Stromal cell of bone marrow (primary cell): ENCODE measurements around the gene MGAT3.

Source experiments
- DNase-seq: peaks from one replicate; pipeline ENCODE4 v3.0.0-alpha.2; 2012; ENCODE audit warnings: low read depth

MGAT3 gene

DNA sequence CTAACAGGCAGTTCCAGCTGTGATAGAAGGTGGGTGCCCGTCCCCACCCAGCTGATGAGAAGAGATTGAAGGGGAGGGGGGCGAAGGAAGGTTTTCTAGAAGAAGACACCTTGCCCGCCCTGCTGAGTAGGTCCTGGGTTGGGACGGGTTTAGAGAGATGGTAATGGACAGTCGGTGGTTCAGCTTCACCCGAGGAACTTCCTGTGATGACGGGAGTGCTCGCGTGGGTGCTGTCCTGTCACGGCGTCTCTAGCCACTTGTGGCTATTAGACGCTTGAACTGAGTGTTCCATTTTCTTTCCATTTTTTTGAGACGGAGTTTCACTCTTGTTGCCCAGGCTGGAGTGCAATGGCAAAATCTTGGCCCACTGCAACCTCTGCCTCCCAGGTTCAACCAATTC, 27.6 kb upstream of the MGAT3 start:
- no peak for DNase-seq

DNA sequence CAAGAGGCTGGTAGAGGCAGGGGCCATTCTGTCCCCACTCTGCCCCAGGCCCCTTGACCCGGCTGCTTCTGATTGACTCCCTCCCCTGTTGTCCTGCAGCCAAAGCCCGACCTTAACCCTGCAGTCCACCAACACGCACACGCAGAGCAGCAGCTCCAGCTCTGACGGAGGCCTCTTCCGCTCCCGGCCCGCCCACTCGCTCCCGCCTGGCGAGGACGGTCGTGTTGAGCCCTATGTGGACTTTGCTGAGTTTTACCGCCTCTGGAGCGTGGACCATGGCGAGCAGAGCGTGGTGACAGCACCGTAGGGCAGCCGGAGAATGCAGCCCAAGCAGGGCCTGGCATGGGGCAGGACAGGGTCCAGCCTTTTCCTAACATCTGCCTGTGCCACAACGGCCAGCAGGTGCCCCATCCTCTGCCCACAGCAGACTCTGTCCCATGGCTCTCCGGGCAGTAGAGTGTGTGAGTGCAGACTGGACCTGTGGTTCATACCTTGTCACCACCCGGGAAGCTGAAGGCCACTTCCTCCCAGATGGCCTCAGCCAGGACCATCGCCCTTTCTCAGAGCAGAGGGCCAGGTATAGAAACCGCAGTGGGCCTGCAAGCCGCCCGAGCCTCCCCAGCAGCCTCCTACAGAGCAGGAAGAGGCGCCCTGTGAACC, 26.8 kb upstream of the MGAT3 start:
- DNase-seq, result no peak

DNA sequence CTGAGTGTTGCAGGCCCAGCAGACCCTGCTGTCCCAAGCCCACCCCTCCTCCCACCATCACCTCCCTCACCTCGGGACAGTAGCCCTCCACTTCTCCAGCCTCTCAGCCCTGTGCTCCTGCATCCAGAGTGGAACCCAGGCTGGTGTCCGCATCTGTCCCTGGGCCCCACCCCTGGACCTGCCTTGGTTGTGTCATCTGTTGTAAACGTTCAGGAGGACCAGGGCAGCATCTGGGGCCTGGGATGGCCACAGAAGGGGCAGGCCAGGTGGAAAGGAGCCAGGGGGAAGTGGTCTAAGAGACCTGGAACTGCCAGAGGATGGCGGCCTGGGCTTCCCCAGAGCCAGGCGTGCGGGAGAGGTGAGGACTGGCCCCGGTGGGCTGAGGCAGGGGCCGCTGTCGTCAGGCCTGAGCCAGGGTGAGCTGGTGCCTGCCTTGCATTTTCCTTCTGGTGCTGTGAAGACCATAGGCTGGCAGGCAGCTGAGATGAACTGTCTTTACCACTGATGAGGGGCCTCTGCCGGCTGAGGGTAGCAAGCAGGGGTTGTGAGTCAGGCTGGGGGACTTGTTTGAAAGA, 26.1 kb upstream of the MGAT3 start:
- no peak for DNase-seq

DNA sequence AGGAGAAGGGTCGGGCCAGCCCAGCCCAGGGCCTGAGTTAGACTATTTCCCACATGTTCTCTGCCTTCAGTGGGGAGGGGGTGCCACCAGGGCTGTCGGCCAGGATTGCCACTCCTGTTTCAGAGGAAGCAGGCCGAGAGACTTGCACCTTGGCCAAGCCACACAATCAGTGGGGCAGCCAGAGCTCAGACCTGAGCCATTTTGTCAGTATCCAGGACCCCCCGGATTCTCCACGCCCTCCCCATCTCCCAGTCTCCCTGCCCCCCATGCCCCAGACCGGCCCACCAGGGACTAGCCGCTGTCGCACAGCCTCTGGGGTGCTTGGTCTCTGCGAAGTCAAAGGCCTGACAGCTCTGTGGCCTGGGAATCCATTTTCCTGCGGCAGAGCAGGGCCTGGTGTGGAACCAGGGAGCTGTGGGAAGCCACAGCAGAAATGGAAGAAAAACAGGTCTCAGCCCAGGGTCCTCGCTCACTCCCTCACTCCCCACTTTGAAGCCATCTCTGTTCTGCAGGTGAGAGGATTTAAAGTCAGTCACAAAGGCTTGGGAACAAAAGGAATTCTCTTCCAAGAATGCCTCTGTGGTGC, 25.5 kb upstream of the MGAT3 start:
- no peak for DNase-seq

DNA sequence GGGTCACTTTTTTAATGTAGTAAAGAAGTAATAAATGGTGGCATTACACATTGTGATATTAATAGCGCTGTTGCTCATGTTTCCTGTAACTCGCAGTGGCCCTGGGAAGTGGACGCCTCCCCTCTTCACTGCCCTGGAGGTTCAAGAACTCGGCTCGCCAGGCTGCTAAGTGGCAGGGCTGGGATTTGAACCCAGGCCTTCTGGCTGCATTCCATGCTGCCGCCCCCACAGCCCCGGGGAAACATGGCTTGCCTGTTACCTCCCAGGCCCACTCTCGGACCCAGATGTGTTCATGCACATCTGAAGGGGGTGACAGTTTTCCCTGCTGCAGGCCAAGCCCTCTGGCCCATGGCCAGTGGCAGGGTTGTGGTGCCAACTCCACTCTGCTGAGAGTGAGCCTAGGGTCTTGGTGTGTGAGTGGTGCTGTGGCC, 25.0 kb upstream of the MGAT3 start:
- peak; percentile 37 for DNase-seq

DNA sequence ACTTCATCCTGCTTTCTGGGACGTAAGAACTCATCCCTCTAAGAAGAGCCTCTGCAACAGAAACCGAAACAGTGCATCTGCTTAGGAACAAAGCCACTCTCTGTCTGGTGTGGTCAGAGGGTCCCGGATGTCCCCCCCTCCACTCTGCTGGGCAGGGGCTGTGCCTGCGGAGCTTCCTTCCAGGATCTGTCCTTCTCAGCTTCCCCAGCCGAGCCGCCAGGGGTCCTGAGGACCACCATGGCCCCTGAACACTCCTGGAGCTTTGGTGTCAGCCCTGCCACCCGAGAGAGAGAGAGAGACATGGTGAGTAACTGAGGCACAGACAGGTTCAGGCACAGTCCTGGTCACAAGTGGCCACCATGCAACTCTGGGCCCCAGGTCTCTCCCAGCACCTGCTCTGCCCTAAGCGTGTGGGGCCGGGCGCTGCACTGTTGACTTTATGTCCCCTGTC, 24.4 kb upstream of the MGAT3 start:
- DNase-seq, result no peak

DNA sequence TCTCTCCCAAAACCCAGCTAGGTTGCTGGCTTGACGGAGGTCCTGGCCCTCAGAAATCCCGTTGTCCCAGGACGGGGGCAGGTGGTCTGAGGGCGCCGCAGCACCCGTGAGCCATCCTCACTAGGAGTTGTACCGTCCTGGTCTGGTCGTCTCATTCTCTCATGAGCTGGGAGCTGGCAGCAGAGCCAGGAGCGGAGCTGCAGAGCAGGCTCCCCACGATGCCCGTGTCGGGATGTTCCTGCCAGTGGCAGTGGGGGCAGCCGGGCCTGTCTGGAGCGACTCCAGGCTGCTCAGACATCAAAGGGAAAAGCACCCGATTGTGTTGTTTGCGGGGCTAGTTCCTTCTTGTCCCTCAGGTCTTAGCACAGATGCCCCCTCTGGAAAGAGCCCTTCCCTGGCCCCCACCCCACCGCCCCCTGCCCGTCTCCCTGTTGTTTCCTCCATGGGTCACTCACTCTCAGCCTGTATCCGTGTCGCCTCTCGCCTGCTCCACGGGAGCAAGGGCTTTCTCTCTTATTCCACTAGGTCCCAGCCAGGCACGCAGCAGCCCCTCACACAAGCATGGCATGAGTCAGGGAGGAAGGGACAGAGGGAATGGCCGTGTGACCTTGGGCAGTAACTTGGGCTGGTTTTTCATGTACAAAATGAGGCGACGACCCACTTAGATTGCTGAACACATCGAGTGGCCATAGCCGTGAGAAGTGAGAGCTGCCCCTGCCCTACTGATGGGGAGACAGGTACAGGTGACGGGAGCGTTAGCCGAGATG, 23.2 kb upstream of the MGAT3 start:
- DNase-seq, result no peak

DNA sequence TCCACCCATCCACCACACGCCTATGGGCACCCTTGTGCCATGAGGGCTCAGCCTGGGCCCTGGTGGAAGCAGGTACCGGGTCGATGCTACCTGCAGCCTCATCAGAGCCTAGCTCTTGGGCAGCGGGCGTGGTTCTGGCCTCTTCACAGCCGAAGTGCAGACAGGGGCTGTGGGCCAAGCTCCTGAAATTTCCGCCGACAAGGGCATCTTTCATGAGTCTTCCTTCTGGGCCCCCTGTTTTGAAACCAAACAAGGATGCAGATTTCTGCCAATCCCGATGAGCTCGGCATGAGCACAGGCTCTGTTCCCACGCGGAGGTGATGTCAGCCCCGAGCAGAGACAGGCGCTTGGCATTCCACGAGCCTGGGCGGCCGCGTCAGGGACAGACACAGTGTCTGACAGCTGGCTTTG, 22.6 kb upstream of the MGAT3 start:
- no peak for DNase-seq

DNA sequence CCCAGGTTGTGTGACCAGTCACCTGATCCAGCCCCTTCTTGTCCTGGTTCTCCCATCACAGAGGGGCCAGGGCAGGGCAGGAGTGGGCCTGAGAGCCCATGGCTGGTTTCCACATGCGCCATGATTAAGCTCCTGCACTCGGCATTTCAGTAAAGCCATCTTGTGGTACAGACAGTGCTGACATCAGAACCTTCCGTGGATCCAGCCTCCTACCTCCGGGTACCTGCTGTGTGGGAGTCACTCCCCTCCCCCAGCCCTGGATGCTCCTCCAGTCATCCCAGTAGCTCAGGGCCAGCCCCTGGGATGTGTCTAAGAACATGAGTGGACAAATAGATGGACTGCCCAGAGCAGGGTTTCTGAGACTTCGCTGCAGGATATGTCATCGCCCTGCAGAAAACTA, 22.1 kb upstream of the MGAT3 start:
- no peak for DNase-seq

DNA sequence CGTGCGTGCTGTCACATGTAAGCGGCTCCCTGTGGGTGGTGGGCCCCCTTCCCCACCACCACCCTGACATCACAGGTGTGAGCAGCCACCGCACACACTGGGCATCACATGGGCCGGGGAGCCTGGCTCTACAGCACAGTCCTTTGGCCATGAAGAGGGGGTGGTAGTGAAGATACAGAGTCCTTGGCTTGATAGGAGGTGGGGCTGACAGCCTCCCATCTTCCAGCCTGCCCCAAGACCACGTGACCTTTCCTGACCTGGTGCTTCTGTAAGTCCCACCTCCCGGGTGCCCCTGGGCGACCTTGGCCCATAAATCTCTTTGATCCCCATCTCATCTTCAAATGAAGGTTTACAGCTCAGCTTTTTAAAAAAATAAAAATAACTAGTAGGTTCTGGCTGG, 21.2 kb upstream of the MGAT3 start:
- no peak for DNase-seq

DNA sequence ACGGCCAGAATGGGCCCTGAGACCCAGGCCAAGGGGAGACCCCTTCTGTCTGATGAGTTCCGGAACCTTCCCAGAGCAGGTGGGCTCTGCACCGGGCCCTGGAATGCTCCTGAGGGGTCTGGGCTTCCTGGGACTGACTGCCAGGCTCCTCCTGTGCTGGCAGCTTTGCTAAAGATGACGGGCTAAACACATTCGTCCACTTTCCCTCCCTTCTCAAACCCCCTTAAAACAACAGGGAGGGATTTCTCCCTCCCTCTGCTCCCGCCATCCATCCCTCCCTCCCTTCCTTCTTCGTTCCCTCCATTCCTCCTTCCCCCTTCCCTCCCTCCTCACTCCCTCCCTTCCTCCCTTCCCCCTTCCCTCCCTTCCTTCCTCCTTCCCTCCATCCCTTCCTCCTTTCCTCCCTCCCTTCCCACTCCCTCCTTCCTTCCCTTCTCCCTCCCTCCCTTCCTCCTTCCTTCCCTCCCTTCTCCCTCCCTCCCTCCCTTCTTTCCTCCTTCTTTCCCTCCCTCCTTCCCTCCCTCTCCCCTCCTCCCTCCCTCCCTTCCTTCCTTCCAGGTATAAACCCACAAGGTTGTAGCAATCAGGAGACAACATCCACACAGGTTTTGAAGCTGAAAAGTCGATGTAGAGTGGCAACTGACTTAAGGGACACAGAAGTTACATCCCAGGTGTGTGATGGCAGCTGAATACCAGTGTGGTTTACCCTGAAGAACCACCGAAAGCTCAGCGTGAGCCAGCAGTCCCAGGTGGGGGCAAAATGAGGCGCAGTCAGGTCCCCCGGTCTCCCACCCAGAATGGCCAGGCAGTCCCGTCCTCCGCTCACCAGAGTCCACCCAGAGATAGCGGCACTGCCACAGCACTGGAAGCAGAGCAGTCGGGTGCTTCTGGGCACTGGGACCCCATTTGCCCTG, 18.8 kb upstream of the MGAT3 start:
- no peak for DNase-seq

DNA sequence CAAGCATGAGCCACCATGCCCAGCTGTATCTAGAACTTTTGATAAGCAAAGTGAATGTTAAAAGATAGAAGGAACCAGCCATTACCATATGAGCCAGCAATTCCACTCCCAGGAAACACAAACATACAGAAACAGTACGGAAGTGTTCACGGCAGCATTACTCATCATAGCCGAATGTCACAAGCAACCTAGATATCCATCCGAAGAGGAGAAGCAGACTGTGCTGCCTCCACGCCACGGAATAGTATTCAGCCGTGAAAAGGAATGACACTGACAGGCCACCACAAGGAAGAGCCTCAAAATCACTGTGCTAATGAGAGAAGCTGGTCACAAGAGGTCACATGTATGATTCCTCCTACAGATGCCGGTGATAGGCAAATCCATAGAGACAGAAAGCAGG, 17.6 kb upstream of the MGAT3 start:
- DNase-seq, result peak; percentile 21

DNA sequence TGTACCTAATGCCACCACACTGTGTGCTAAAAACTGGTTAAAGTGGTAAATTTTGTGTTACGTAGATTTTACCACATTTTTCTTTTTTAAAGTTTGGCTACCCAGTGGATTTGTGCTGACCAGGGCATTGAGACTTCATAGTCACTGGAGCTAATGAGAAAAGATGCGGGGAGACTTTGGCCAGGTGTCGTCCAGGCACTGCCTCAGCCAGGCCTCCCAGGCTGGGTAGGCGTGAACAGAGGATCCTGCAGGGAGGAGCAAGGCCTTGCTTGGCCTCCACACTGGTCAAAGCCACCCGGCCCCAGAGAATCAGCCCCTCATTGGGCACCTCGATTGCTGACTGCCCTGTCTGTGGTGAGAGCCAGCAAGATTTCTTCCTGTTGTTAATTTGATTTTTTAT, 13.4 kb upstream of the MGAT3 start:
- no peak for DNase-seq

DNA sequence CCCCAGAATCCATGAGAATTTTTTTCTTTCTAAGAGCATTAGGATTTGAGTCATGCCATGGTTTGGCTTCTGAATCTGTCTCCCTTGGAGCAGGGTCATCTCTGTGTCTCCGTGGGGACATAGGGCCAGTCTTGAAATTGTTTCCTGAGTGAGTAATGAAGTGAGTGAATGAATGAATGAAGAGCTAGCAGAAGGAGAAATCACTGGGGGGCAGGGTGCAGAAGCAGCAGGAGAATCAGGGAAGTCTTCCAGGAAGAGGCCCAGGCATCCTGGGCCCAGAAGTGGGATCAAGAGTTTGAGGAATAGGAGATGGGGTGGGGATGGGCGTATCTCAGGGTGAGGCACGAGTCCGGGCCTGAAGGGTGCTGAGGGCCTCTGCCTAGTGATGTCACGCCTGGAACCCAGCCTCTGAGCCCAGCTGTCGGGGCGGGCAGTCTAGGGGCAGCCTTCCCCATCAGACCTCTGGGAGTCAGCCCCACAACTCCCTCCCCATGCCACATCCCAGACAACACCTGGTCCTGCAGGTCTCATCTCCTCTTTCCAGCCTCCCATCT, 12.5 kb upstream of the MGAT3 start:
- DNase-seq, result no peak

DNA sequence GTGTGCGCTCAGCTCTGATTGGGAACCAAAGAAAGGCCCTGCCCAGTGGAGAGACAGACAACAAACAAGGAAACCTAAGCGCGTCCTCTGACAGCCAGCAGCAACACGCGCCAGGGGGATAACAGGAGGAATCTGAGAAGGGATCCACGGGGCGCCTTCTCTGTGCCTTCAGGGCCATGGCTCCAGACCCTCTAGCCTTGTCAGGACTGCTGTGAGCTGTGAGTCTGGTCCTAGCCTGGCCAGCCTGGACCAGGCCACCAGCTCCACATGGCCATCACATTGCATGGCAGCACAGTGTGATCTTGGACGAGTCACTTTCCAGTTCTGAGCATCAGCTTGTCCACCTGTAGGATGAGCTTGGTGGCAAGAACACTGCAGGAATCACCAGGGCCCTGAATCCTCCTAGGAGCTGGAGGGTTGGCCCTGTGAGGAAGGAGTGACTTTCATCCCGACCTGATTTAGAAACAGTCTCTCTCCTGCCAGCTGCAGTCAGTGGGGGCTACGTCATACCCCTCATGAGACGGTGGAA, 11.8 kb upstream of the MGAT3 start:
- DNase-seq, result no peak

DNA sequence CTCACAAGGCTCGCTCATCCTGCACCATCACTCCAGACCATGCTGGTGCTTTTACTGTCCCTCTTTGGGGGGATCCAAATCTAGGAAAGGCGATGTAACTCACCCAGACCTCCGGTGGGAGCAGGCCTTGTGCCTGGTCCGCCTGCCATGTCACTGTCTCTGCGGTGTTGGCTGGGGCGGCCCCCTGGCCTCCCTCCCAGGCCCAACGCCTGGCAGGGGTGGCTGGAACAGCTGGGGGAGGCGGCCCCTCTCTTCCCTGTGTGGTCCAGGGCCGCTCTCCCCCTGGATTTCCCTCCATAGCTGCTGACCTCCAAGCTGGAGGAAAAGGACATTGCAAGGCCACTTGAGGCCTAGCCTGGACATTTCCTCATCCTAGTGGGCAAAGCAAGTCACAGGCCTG, 11.1 kb upstream of the MGAT3 start:
- no peak for DNase-seq

DNA sequence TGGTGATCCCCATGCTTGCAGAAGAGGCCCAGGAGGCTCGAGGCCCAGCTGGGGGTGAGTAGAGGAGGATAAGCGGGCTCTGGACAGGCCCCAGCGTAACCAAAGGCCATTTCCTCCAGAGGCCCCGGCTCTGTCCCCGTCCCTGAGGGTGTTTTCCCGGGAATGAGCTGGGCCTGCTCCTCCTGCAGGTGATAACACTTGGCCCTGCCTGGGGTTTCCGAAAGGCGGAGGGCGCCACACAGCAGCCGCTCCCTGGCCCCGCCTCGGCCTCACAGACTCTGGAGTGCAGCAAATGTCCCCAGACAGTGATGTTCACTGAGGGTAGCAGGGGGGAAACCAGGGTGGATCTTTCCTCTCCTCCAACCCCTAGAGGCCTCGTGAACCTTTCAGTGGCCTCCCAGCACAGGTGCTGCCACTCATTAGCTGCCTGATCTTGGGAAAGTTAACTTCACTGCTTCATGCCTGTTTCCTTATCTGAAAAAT, 10.5 kb upstream of the MGAT3 start:
- no peak for DNase-seq

DNA sequence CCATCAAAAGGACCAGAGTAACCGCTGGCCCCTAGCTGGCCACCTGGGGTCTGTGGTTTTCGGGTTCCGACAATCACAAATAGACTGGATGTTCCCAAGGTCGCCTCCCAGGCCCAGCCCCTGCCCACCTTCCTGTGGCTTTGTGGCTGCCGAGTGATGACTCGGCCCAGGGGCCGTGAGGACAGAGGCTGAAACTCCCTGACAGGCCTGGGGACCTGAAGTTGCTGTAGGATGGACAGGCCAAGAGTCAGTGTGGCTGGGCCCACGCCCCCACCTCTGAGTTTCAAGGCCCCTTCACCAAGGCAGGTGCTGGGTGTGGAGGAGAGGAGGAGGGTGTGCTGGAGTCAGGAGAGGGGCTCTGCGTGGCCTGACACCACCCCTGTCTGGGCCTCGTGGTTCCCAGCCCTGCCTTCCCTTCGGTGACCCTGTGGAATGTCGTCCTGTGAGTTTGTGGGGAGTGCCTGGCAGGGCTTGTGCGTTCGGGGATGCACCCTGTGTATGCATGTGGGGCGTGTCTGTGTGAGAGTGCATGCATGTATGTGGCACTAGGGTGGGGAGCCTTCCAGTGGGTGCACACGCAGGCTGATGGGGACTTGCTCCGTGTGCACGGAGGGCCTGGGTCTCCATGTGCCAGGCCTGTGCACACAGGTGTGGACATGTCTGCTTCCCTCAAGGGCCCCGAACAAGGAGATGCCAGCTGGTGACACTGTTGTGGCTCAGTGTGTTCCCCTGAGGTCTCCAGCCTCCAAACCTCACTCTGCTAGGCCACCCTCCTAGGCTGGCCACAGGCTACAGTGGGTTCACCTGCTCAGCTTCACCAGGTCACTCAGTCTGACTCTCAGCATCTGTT, 8.4 kb upstream of the MGAT3 start:
- DNase-seq, result no peak

DNA sequence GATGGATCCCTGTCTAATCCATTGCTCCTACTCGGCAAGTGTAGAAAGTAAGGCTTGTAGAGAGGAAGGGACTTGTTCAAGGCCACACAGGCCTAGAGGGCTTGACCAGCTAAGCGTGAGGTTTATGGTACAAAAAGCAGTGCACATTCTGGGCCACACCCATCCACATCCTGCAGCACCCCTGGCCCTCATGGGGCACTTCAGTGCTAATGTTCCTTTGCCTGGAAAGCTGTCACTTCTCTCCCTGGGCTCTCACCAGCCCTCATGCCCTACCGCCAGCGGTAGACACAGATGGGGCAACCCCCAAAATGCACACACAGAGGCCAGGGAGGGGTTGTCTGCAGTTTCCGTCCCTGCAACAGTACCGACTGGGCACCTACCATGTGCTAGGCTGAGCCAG, 7.1 kb upstream of the MGAT3 start:
- no peak for DNase-seq

DNA sequence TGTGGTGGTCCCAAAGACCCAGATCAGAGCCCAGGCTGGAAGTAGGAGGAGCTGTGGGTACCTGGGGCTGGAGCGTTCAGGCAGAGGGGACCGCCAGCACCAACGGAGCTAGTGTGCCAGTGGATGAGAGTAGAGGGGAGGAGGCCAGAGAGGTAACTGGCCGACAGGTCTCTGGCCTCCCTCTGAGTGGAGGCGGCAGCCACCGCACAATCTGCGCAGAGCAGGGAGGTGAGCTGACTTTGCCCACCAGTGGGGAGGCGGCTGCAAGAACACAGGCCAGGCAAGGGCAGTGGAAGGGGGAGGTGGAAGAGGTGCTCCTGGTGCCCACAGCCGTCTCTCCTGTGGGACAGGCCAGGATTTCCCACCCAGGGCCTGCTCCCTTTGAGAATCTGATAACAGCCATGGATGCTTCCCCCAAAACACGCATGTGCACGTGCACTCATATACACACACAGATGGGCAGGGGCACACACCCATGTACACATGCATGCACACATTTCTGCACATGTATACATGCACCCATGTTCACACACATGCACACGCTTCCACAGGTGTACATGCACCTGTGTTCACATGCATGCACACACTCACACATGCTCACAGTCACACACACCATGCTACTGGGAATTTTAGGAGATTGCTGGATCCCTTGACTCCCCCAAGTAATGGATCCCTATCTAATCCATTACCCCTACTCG, 6.4 kb upstream of the MGAT3 start:
- no peak for DNase-seq
